Right lobe of liver (tissue), 4 donors: ENCODE results near the gene CABCOCO1.

Experiments used
- CTCF ChIP-seq, 4 donors: fragments of 200-600 bp in 3 of 4; fragments of 450-650 bp in 1 of 4; IDR thresholded peaks; one replicate each; pipeline versions ENCODE4 v1.5.1 to v1.8.0; 2016 to 2022; ENCODE audit warnings: antibody characterized with exemption in 4 of 4, mild to moderate bottlenecking in 2 of 4
- POLR2A ChIP-seq: fragments of 450-650 bp; IDR thresholded peaks from one replicate; pipeline ENCODE4 v1.6.1; 2017; ENCODE audit warnings: antibody characterized with exemption, mild to moderate bottlenecking
- donor health status: DM: no; HTN: no; CAD: no.
- donor health status: DM: no; HTN: no; CAD: no.
- donor health status: DM: no; HTN: yes; CAD: no.

- TF ChIP-seq CTCF (IDR thresholded peaks at IDR 0.05) (no peak), POLR2A (no peak)
These were observed 57.2 kb downstream of the CABCOCO1 start for GRCh38 chr10:61719906-61720305.
